Sigmoid colon (tissue), 4 donors: ENCODE data around the gene ABT1.

Experiments used
- CTCF ChIP-seq, 4 experiments: fragments of 450-650 bp in 3 of 4; fragments of 200-600 bp in 1 of 4; IDR thresholded peaks; one replicate each; pipeline ENCODE4 v1.5.1; 2016 to 2019; ENCODE audit warnings: antibody characterized with exemption in 4 of 4, mild to moderate bottlenecking in 3 of 4, moderate library complexity in 2 of 4
- EP300 ChIP-seq, 4 donors: sonication (generic); formaldehyde crosslinking; IDR thresholded peaks; one replicate each; pipeline ENCODE4 v1.6.1; 2017; ENCODE audit warnings: antibody characterized with exemption in 4 of 4
- POLR2A ChIP-seq, 2 donors: fragments of 450-650 bp; IDR thresholded peaks; one replicate each; pipeline ENCODE4 v1.6.1; 2016; ENCODE audit warnings: antibody characterized with exemption in 2 of 2, mild to moderate bottlenecking in 2 of 2, moderate library complexity in 2 of 2
- POLR2AphosphoS5 ChIP-seq, 4 donors: sonication (generic); formaldehyde crosslinking; IDR thresholded peaks; one replicate each; pipeline ENCODE4 v1.6.1; 2017; ENCODE audit warnings: antibody characterized with exemption in 4 of 4

GRCh38 chr6:26594131-26594498 is 2.6 kb upstream of the ABT1 start:
- TF ChIP-seq CTCF (IDR thresholded peaks at IDR 0.05): no peak
- no peak for TF ChIP-seq POLR2A (IDR thresholded peaks at IDR 0.05)
- TF ChIP-seq POLR2AphosphoS5 (IDR thresholded peaks at IDR 0.05): no peak
- TF ChIP-seq EP300 (IDR thresholded peaks at IDR 0.05): no peak
